Measurements from ENCODE around the gene COL27A1. TPM values are rescaled to one million over a fixed set of nuclear protein-coding genes. Genes with fewer than 3 reads are reported as not detected.
"Not testable (repeated sequence)": the region's sequence is repeated elsewhere in the genome, so short reads cannot be mapped to it uniquely, and the experiment has no call there.

COL27A1 gene
- total RNA-seq, 2 experiments from 2014 or later = 7.0 to 10.6 TPM

GRCh38 chr9:114126247-114127060, 28.9 kb upstream of the COL27A1 start:
- CTCF ChIA-PET = no interaction called here
- H3K4me1 Mint-ChIP-seq (ENCODE audit: low read depth) = no peaks in the 10 kb centered on the region
- no peaks in the 10 kb centered on the region for H3K36me3 Mint-ChIP-seq (ENCODE audit: low read depth)

GRCh38 chr9:114128759-114129158, 26.6 kb upstream of the COL27A1 start:
- H3K9me3 Mint-ChIP-seq; intact Hi-C loops (cut with micrococcal nuclease); DNase-seq; H3K27ac Mint-ChIP-seq; H3K4me1 Mint-ChIP-seq (ENCODE audit: low read depth); H3K36me3 Mint-ChIP-seq (ENCODE audit: low read depth); H3K27me3 Mint-ChIP-seq (ENCODE audit: low read depth); H3K4me3 Mint-ChIP-seq: not testable (repeated sequence)
- CTCF ChIA-PET = interaction anchor here (1.1 kb wide), 1 partner anchor 162 kb away, joined by 3 read pairs; no protein-coding TSS in a partner anchor

More at GRCh38 chr9:114126247-114127060, 28.9 kb upstream of the COL27A1 start:
- intact Hi-C loops (cut with micrococcal nuclease) = no loop called here
- no peak for DNase-seq
- H3K9me3 Mint-ChIP-seq = peaks cover 9% of the 10 kb centered on the region
- no peak overlapping the region for H3K27ac Mint-ChIP-seq
- H3K4me3 Mint-ChIP-seq = no peak overlapping the region
- H3K27me3 Mint-ChIP-seq (ENCODE audit: low read depth) = peaks cover 2% of the 10 kb centered on the region

- H3K4me1 Mint-ChIP-seq (ENCODE audit: low read depth) = no peaks in the 10 kb centered on the region
- DNase-seq = no peak
- no peak overlapping the region for H3K27ac Mint-ChIP-seq
- H3K36me3 Mint-ChIP-seq (ENCODE audit: low read depth) = no peaks in the 10 kb centered on the region
- peaks cover 2% of the 10 kb centered on the region for H3K27me3 Mint-ChIP-seq (ENCODE audit: low read depth)
- H3K4me3 Mint-ChIP-seq = no peak overlapping the region
- intact Hi-C loops (cut with micrococcal nuclease) = no loop called here
- CTCF ChIA-PET = interaction anchor here (1.1 kb wide), 1 partner anchor 25 kb away, joined by 3 read pairs; the partner anchor contains the start of gene COL27A1
- peaks cover 9% of the 10 kb centered on the region for H3K9me3 Mint-ChIP-seq
Measured at GRCh38 chr9:114130141-114130540, 25.2 kb upstream of the COL27A1 start.

- CTCF ChIA-PET = no interaction called here
- H3K4me3 Mint-ChIP-seq = no peak overlapping the region
- intact Hi-C loops (cut with micrococcal nuclease) = no loop called here
Measured at GRCh38 chr9:114130624-114131277, 24.6 kb upstream of the COL27A1 start.

GRCh38 chr9:114131808-114132549, 23.4 kb upstream of the COL27A1 start:
- peaks cover 9% of the 10 kb centered on the region for H3K9me3 Mint-ChIP-seq
- no peak for DNase-seq
- peaks cover 2% of the 10 kb centered on the region for H3K27me3 Mint-ChIP-seq (ENCODE audit: low read depth)
- no peaks in the 10 kb centered on the region for H3K36me3 Mint-ChIP-seq (ENCODE audit: low read depth)
- intact Hi-C loops (cut with micrococcal nuclease) = no loop called here
- H3K27ac Mint-ChIP-seq = no peak overlapping the region
- CTCF ChIA-PET = interaction anchor here (1.2 kb wide), 1 partner anchor 160 kb away, joined by 6 read pairs; no protein-coding TSS in a partner anchor
- no peaks in the 10 kb centered on the region for H3K4me1 Mint-ChIP-seq (ENCODE audit: low read depth)
- no peak overlapping the region for H3K4me3 Mint-ChIP-seq

More at GRCh38 chr9:114130624-114131277, 24.6 kb upstream of the COL27A1 start:
- no peaks in the 10 kb centered on the region for H3K36me3 Mint-ChIP-seq (ENCODE audit: low read depth)
- H3K4me1 Mint-ChIP-seq (ENCODE audit: low read depth) = no peaks in the 10 kb centered on the region
- no peak overlapping the region for H3K27ac Mint-ChIP-seq
- H3K9me3 Mint-ChIP-seq = peaks cover 9% of the 10 kb centered on the region
- H3K27me3 Mint-ChIP-seq (ENCODE audit: low read depth) = peaks cover 2% of the 10 kb centered on the region
- no peak for DNase-seq

GRCh38 chr9:114132550-114132918, 22.8 kb upstream of the COL27A1 start:
- H3K27me3 Mint-ChIP-seq (ENCODE audit: low read depth) = peaks cover 2% of the 10 kb centered on the region
- H3K4me3 Mint-ChIP-seq = no peak overlapping the region
- no peak for DNase-seq
- H3K9me3 Mint-ChIP-seq = peaks cover 5% of the 10 kb centered on the region
- no peaks in the 10 kb centered on the region for H3K4me1 Mint-ChIP-seq (ENCODE audit: low read depth)
- no peaks in the 10 kb centered on the region for H3K36me3 Mint-ChIP-seq (ENCODE audit: low read depth)
- CTCF ChIA-PET = interaction anchor here (1.2 kb wide), 1 partner anchor 159 kb away, joined by 6 read pairs; no protein-coding TSS in a partner anchor
- intact Hi-C loops (cut with micrococcal nuclease) = no loop called here
- no peak overlapping the region for H3K27ac Mint-ChIP-seq

GRCh38 chr9:114134827-114135396, 20.4 kb upstream of the COL27A1 start:
- H3K27me3 Mint-ChIP-seq (ENCODE audit: low read depth) = no peaks in the 10 kb centered on the region
- H3K36me3 Mint-ChIP-seq (ENCODE audit: low read depth) = no peaks in the 10 kb centered on the region
- no peak overlapping the region for H3K4me3 Mint-ChIP-seq
- H3K4me1 Mint-ChIP-seq (ENCODE audit: low read depth) = no peaks in the 10 kb centered on the region
- intact Hi-C loops (cut with micrococcal nuclease) = no loop called here
- H3K27ac Mint-ChIP-seq = no peak overlapping the region
- CTCF ChIA-PET = interaction anchor here (1.1 kb wide), 1 partner anchor 156 kb away, joined by 3 read pairs; no protein-coding TSS in a partner anchor
- H3K9me3 Mint-ChIP-seq = no peaks in the 10 kb centered on the region
- DNase-seq = no peak

- no peak overlapping the region for H3K27ac Mint-ChIP-seq
Measured at GRCh38 chr9:114137831-114138230, 17.5 kb upstream of the COL27A1 start.

GRCh38 chr9:114138552-114138971, 16.8 kb upstream of the COL27A1 start:
- Mint-ChIP-seq H3K4me3 (no peak overlapping the region), H3K9me3 (no peaks in the 10 kb centered on the region), H3K36me3 (ENCODE audit: low read depth) (no peaks in the 10 kb centered on the region), H3K27ac (no peak overlapping the region), H3K4me1 (ENCODE audit: low read depth) (no peaks in the 10 kb centered on the region), H3K27me3 (ENCODE audit: low read depth) (no peaks in the 10 kb centered on the region)
- CTCF ChIA-PET = interaction anchor here (1.0 to 1.4 kb wide), 2 partner anchors 56 to 152 kb away, joined by 3 to 4 read pairs; no protein-coding TSS in a partner anchor
- intact Hi-C loops (cut with micrococcal nuclease) = no loop called here
- no peak for DNase-seq

More at GRCh38 chr9:114137831-114138230, 17.5 kb upstream of the COL27A1 start:
- no peaks in the 10 kb centered on the region for H3K27me3 Mint-ChIP-seq (ENCODE audit: low read depth)
- intact Hi-C loops (cut with micrococcal nuclease) = no loop called here
- H3K4me3 Mint-ChIP-seq = no peak overlapping the region
- H3K4me1 Mint-ChIP-seq (ENCODE audit: low read depth) = no peaks in the 10 kb centered on the region
- no peaks in the 10 kb centered on the region for H3K9me3 Mint-ChIP-seq
- no peaks in the 10 kb centered on the region for H3K36me3 Mint-ChIP-seq (ENCODE audit: low read depth)
- no peak for DNase-seq
- CTCF ChIA-PET = interaction anchor here (0.8 to 1.4 kb wide), 3 partner anchors 15 to 152 kb away, joined by 3 to 4 read pairs (median 3); no protein-coding TSS in a partner anchor

GRCh38 chr9:114139071-114139470, 16.3 kb upstream of the COL27A1 start:
- Mint-ChIP-seq H3K4me1 (ENCODE audit: low read depth) (no peaks in the 10 kb centered on the region), H3K36me3 (ENCODE audit: low read depth) (no peaks in the 10 kb centered on the region), H3K27me3 (ENCODE audit: low read depth) (no peaks in the 10 kb centered on the region), H3K27ac (no peak overlapping the region), H3K9me3 (no peaks in the 10 kb centered on the region), H3K4me3 (no peak overlapping the region)
- intact Hi-C loops (cut with micrococcal nuclease) = no loop called here
- no peak for DNase-seq
- CTCF ChIA-PET = no interaction called here

GRCh38 chr9:114140401-114140800, 14.9 kb upstream of the COL27A1 start:
- Mint-ChIP-seq H3K4me1 (ENCODE audit: low read depth) (no peaks in the 10 kb centered on the region), H3K27me3 (ENCODE audit: low read depth) (no peaks in the 10 kb centered on the region), H3K9me3 (no peaks in the 10 kb centered on the region), H3K4me3 (no peak overlapping the region), H3K36me3 (ENCODE audit: low read depth) (no peaks in the 10 kb centered on the region), H3K27ac (no peak overlapping the region)
- intact Hi-C loops (cut with micrococcal nuclease) = no loop called here
- DNase-seq = no peak
- CTCF ChIA-PET = interaction anchor here (0.6 to 1.4 kb wide), 2 partner anchors 32 to 389 kb away, joined by 6 to 8 read pairs; no protein-coding TSS in a partner anchor

Data from activated naive CD4-positive, alpha-beta T cell treated with anti-CD3 and anti-CD28 coated beads for 36 hours (primary cell).